GM19463 (cell line): Measurements from ENCODE around the gene SHC2.
"Not testable (repeated sequence)": the region's sequence is repeated elsewhere in the genome, so short reads cannot be mapped to it uniquely, and the experiment has no call there.

ENCODE experiments used
- ATAC-seq: cut with Tn5 transposase; IDR thresholded peaks from one replicate; pipeline ENCODE4 v1.9.1; 2021; ENCODE audit warnings: mild to moderate bottlenecking, moderate library complexity; ENCODE audit not compliant: unreplicated experiment

Gene SHC2

GRCh38 chr19:447816-448560, 12.8 kb downstream of the SHC2 start:
- no peak for ATAC-seq

- ATAC-seq: no peak
Observed at GRCh38 chr19:447064-447426, 13.8 kb downstream of the SHC2 start.

- no peak for ATAC-seq
Observed at GRCh38 chr19:444677-445210, 16.1 kb downstream of the SHC2 start.

- no peak for ATAC-seq
Observed at GRCh38 chr19:443005-443404, 17.8 kb downstream of the SHC2 start.

GRCh38 chr19:442085-442484, 18.7 kb downstream of the SHC2 start:
- ATAC-seq: no peak

- ATAC-seq: no peak
Observed at GRCh38 chr19:441213-441836, 19.5 kb downstream of the SHC2 start.

GRCh38 chr19:440391-441212, 20.2 kb downstream of the SHC2 start:
- no peak for ATAC-seq

- no peak for ATAC-seq
Observed at GRCh38 chr19:439167-439900, 21.5 kb downstream of the SHC2 start.

- no peak for ATAC-seq
Observed at GRCh38 chr19:438416-438958, 22.3 kb downstream of the SHC2 start.

GRCh38 chr19:437041-437440, 23.8 kb downstream of the SHC2 start:
- no peak for ATAC-seq

GRCh38 chr19:436413-436950, 24.4 kb downstream of the SHC2 start:
- no peak for ATAC-seq

GRCh38 chr19:435707-436412, 25.0 kb downstream of the SHC2 start:
- no peak for ATAC-seq

GRCh38 chr19:435056-435706, 25.7 kb downstream of the SHC2 start:
- no peak for ATAC-seq

- ATAC-seq: no peak
Observed at GRCh38 chr19:434152-434960, 26.5 kb downstream of the SHC2 start.

- ATAC-seq: no peak
Observed at GRCh38 chr19:430701-431100, 30.1 kb downstream of the SHC2 start.

- no peak for ATAC-seq
Observed at GRCh38 chr19:428149-428548, 32.7 kb downstream of the SHC2 start.

- not testable (repeated sequence) for ATAC-seq
Observed at GRCh38 chr19:427675-428074, 33.2 kb downstream of the SHC2 start.

GRCh38 chr19:426725-427445, 33.9 kb downstream of the SHC2 start:
- no peak for ATAC-seq
